SK-N-SH (cell line): ENCODE data around the gene ZNRD2.

Experiments
- ELF1 ChIP-seq: IDR thresholded peaks from 2 replicates; pipeline ENCODE4 v1.4.0; 2012
- EZH2phosphoT487 ChIP-seq: fragments of 200-600 bp; sonication (generic); IDR thresholded peaks from 2 replicates; pipeline ENCODE4 v1.6.1; 2017; ENCODE audit warnings: low read depth, mixed run types, mild to moderate bottlenecking, antibody characterized with exemption, moderate library complexity, borderline replicate concordance
- GABPA ChIP-seq: IDR thresholded peaks from 2 replicates; pipeline ENCODE4 v1.4.0; 2012; ENCODE audit warnings: low read depth, mild to moderate bottlenecking
- MXI1 ChIP-seq: IDR thresholded peaks from 2 replicates; pipeline ENCODE4 v1.6.1; 2012; ENCODE audit warnings: mild to moderate bottlenecking, low read depth, low read length, improper control_type of control experiment
- POLR2AphosphoS5 ChIP-seq: IDR thresholded peaks from 2 replicates; pipeline ENCODE4 v1.6.1; 2012; ENCODE audit warnings: low read depth, low read length
- RAD21 ChIP-seq: IDR thresholded peaks from 2 replicates; pipeline ENCODE4 v1.6.1; 2012; ENCODE audit warnings: mild to moderate bottlenecking, low read length
- RFX5 ChIP-seq: IDR thresholded peaks from 2 replicates; pipeline ENCODE4 v1.6.1; 2012; ENCODE audit warnings: mild to moderate bottlenecking, improper control_type of control experiment, low read length
- TAF1 ChIP-seq: IDR thresholded peaks from 2 replicates; pipeline ENCODE4 v1.6.1; 2012; ENCODE audit warnings: low read depth, mild to moderate bottlenecking, low read length, moderate library complexity, borderline replicate concordance
- TEAD4 ChIP-seq: IDR thresholded peaks from 2 replicates; pipeline ENCODE4 v1.4.0; 2012; ENCODE audit warnings: mild to moderate bottlenecking, borderline replicate concordance; ENCODE audit not compliant: insufficient read depth
- USF2 ChIP-seq: fragments of 150-350 bp; IDR thresholded peaks from 2 replicates; pipeline ENCODE4 v1.6.1; 2017; ENCODE audit warnings: antibody characterized with exemption, low read length, low read depth, borderline replicate concordance
- ZBTB33 ChIP-seq: IDR thresholded peaks from 2 replicates; pipeline ENCODE4 v1.4.0; 2012; ENCODE audit warnings: low read depth, borderline replicate concordance
- TF ChIP-seq, protein P1 (sequence below): fragments of 200-600 bp; sonication (generic); IDR thresholded peaks from 2 replicates; pipeline ENCODE4 v1.6.1; 2017; ENCODE audit warnings: antibody characterized with exemption, mild to moderate bottlenecking, moderate library complexity
- TF ChIP-seq, protein P2 (sequence below): IDR thresholded peaks from 2 replicates; pipeline ENCODE4 v1.4.0; 2012; ENCODE audit warnings: low read depth
- TF ChIP-seq, protein P3 (sequence below): IDR thresholded peaks from 2 replicates; pipeline ENCODE4 v1.6.1; 2012; ENCODE audit warnings: mild to moderate bottlenecking, low read depth, low read length, moderate library complexity

DNA sequence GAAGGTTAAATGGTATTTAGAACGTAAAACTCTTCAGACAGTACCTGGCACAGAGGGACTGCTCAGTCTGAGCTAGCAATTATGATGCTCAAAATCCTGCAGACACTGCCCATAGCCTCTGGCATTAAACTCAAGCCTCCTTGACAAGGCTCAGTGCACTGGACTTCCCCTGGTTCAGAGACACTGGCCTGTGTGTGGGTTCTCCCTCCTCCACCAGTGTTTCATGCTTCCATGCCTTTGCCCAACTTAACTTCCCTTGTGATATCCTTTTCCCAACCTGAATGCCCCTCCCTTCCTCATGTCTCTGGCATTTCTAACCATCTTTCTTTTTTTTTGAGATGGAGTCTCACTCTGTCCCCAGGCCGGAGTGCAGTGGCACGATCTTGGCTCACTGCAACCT is 21.2 kb upstream of the ZNRD2 start:
- TF ChIP-seq TAF1 (no peak), ZBTB33 (no peak), POLR2AphosphoS5 (no peak), ELF1 (no peak), RAD21 (no peak), RFX5 (no peak), EZH2phosphoT487 (no peak), MXI1 (no peak), USF2 (no peak), GABPA (no peak), TEAD4 (no peak)
- TF ChIP-seq, protein P1, sequence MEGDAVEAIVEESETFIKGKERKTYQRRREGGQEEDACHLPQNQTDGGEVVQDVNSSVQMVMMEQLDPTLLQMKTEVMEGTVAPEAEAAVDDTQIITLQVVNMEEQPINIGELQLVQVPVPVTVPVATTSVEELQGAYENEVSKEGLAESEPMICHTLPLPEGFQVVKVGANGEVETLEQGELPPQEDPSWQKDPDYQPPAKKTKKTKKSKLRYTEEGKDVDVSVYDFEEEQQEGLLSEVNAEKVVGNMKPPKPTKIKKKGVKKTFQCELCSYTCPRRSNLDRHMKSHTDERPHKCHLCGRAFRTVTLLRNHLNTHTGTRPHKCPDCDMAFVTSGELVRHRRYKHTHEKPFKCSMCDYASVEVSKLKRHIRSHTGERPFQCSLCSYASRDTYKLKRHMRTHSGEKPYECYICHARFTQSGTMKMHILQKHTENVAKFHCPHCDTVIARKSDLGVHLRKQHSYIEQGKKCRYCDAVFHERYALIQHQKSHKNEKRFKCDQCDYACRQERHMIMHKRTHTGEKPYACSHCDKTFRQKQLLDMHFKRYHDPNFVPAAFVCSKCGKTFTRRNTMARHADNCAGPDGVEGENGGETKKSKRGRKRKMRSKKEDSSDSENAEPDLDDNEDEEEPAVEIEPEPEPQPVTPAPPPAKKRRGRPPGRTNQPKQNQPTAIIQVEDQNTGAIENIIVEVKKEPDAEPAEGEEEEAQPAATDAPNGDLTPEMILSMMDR: no peak
- TF ChIP-seq, protein P2, sequence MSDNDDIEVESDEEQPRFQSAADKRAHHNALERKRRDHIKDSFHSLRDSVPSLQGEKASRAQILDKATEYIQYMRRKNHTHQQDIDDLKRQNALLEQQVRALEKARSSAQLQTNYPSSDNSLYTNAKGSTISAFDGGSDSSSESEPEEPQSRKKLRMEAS: no peak
- TF ChIP-seq, protein P3, sequence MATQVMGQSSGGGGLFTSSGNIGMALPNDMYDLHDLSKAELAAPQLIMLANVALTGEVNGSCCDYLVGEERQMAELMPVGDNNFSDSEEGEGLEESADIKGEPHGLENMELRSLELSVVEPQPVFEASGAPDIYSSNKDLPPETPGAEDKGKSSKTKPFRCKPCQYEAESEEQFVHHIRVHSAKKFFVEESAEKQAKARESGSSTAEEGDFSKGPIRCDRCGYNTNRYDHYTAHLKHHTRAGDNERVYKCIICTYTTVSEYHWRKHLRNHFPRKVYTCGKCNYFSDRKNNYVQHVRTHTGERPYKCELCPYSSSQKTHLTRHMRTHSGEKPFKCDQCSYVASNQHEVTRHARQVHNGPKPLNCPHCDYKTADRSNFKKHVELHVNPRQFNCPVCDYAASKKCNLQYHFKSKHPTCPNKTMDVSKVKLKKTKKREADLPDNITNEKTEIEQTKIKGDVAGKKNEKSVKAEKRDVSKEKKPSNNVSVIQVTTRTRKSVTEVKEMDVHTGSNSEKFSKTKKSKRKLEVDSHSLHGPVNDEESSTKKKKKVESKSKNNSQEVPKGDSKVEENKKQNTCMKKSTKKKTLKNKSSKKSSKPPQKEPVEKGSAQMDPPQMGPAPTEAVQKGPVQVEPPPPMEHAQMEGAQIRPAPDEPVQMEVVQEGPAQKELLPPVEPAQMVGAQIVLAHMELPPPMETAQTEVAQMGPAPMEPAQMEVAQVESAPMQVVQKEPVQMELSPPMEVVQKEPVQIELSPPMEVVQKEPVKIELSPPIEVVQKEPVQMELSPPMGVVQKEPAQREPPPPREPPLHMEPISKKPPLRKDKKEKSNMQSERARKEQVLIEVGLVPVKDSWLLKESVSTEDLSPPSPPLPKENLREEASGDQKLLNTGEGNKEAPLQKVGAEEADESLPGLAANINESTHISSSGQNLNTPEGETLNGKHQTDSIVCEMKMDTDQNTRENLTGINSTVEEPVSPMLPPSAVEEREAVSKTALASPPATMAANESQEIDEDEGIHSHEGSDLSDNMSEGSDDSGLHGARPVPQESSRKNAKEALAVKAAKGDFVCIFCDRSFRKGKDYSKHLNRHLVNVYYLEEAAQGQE: no peak
